GM12891 (cell line): ENCODE results near the gene ADRA1B.

Source experiments
- POLR2A ChIP-seq: IDR thresholded peaks from 2 replicates; pipeline ENCODE4 v1.6.1; 2011; ENCODE audit warnings: low read depth, low read length, control low read depth
- POLR2AphosphoS5 ChIP-seq: IDR thresholded peaks from 2 replicates; pipeline ENCODE4 v1.6.1; 2011; ENCODE audit warnings: low read depth, low read length, control low read depth
- TAF1 ChIP-seq: IDR thresholded peaks from 2 replicates; pipeline ENCODE4 v1.6.1; 2011; ENCODE audit warnings: low read depth, low read length, control low read depth

- TF ChIP-seq TAF1 (no peak), POLR2AphosphoS5 (no peak), POLR2A (no peak)
These were observed 18.4 kb upstream of the ADRA1B start for GRCh38 chr5:159897786-159898393.
